Ovary (tissue), 3 donors: ENCODE measurements around the gene PEX5.

Source experiments
- CTCF ChIP-seq, 3 donors: fragments of 450-650 bp in 2 of 3; fragments of 200-600 bp in 1 of 3; IDR thresholded peaks; one replicate each; pipeline versions ENCODE4 v1.5.1 to v1.8.0; 2016 to 2022; ENCODE audit warnings: antibody characterized with exemption in 3 of 3, mild to moderate bottlenecking in 1 of 3
- EP300 ChIP-seq: sonication (generic); formaldehyde crosslinking; IDR thresholded peaks from one replicate; pipeline ENCODE4 v1.6.1; 2017; ENCODE audit warnings: antibody characterized with exemption
- POLR2A ChIP-seq: fragments of 450-650 bp; IDR thresholded peaks from one replicate; pipeline ENCODE4 v1.6.1; 2017; ENCODE audit warnings: antibody characterized with exemption, mild to moderate bottlenecking, moderate library complexity
- donor health status: DM: no; HTN: no; CAD: no.

GRCh38 chr12:7259060-7259459 lies 69.6 kb downstream of the PEX5 start:
- no peak for TF ChIP-seq CTCF (IDR thresholded peaks at IDR 0.05)
- no peak for TF ChIP-seq POLR2A
- no peak for TF ChIP-seq EP300
